Mononuclear cell (primary cell): ENCODE measurements around the gene ARHGAP26. TPM values are rescaled to one million over a fixed set of nuclear protein-coding genes. Genes with fewer than 3 reads are reported as not detected.

Experiments used
- H3K27me3 ChIP-seq: 2 replicates; pipeline ENCODE4 v1.6.0; 2011; ENCODE audit warnings: low read length, control low read depth; ENCODE audit not compliant: insufficient read depth
- H3K4me1 ChIP-seq: 2 replicates; pipeline ENCODE4 v1.5.1; 2011; ENCODE audit warnings: mild to moderate bottlenecking, low read length, control low read depth; ENCODE audit not compliant: insufficient read depth
- H3K4me3 ChIP-seq: 2 replicates; pipeline ENCODE4 v1.5.1; 2011; ENCODE audit warnings: mild to moderate bottlenecking, low read length, moderate library complexity
- H3K9me3 ChIP-seq: 2 replicates; pipeline ENCODE4 v1.5.1; 2011; ENCODE audit warnings: low read depth, mild to moderate bottlenecking, control low read depth, low read length
- total RNA-seq: library from RNA; depleted of rRNA; stranded (reverse); fragments of >200 nt; gene quantifications from one replicate; pipeline ENCODE4 v1.2.3, GENCODE V29; 2012

ARHGAP26 gene
- total RNA-seq, 1 donor = 53.6 TPM

DNA sequence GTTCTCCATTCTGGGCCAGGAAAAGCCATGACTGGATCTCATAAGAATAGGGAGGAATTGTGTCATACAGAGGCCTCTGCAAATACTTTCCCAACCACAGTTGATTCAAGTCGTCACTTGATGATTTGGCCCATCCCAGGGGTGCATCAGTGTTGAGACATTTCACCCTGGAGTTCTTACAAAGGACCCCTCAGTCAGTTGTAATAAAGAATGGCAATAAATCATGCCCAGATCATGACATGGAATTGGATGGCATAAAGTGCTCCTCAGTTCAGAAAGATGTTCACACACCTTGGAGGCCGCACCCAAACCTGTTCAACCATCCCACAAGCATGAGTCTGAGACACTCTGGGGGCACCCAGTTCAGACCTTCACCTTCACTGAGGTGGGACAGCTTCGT, 465.2 kb downstream of the ARHGAP26 start:
- H3K4me1 ChIP-seq = peaks cover 2% of the 10 kb centered on the region
- H3K9me3 ChIP-seq = no peaks in the 10 kb centered on the region
- H3K4me3 ChIP-seq = no peak overlapping the region
- H3K27me3 ChIP-seq = no peaks in the 10 kb centered on the region

DNA sequence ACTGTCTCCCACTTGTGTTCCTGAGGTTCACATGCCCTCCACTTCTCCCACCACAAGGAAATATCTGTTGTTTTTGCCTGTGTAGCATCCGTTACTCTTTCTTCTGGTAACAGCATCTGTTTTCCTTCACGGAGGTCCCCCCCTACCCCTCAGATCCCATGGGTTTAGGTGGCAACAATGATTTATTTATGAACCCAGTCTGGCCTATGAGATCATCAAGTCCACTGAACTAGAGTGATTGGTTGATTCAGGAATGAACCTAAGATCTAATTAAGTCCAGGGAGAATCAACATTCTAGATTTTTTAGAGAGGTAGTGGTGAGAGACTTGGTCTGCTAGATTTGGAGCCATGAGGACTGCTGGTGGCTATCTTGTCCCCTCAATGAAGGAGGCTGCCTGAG, 466.5 kb downstream of the ARHGAP26 start:
- no peaks in the 10 kb centered on the region for H3K27me3 ChIP-seq
- H3K9me3 ChIP-seq = no peaks in the 10 kb centered on the region
- H3K4me3 ChIP-seq = no peak overlapping the region
- no peaks in the 10 kb centered on the region for H3K4me1 ChIP-seq

DNA sequence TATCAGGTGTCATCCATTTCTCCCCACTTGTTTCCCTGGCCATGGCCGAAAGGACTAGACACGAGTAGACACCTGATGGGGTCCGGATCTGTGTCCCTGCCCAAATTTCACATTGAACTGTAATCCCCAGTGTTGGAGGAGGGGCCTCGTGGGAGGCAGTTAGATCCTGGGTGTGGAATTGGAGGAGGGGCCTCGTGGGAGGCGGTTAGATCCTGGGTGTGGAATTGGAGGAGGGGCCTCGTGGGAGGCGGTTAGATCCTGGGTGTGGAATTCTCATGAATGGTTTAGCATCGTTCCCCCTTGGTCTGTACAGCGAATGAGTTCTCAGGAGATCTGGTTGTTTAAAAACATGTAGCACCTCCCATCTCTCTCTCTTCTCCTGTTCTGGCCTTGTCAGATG, 467.5 kb downstream of the ARHGAP26 start:
- Histone ChIP-seq H3K9me3 (no peaks in the 10 kb centered on the region), H3K4me1 (no peaks in the 10 kb centered on the region), H3K4me3 (no peak overlapping the region), H3K27me3 (no peaks in the 10 kb centered on the region)

DNA sequence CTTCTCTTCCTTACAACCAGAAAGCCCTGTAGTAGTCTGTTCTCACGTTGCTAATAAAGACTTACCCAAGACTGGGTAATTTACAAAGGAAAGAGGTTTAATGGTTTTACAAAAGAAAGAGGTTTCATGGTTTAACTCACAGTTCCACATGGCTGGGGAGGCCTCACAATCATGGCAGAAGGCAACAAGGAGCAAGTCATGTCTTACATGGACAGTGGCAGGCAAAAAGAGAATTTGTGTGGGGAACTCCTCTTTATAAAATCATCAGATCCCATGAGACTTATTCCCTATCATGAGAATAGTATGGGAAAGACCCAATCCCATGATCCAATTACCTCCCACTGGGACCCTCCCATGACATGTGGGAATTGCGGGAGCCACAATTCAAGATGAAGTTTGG, 468.4 kb downstream of the ARHGAP26 start:
- no peaks in the 10 kb centered on the region for H3K4me1 ChIP-seq
- no peaks in the 10 kb centered on the region for H3K27me3 ChIP-seq
- no peak overlapping the region for H3K4me3 ChIP-seq
- H3K9me3 ChIP-seq = no peaks in the 10 kb centered on the region

DNA sequence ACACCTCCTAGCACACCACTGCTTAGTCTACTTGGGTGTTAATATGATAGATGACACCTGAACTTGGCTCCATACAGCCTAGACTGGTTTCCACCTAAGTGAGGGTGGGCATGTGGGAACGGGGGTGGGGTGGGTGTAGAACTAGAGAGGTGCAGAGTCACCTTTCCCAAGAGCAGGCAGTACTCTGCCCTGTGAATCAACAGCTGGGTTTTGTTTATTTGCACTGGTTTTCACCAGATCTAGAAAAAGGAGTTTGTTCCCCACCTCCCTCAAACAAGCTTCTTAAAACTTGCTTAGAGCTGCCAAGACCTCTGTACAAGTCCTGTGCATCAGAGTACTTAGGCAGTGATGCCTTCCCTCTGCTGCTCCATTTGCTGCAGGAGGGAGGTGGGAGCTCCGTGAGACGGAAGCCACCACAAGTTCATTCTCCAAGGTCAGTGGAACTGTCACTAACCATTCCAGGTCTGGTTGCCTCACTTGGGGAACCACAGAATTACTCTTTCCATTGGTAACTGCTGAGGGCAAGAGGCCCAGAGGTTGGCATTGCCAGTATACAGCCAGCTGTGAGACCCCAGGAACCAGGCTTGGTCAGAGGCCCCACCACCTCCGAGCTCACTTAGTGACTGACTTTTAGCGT, 469.8 kb downstream of the ARHGAP26 start:
- no peaks in the 10 kb centered on the region for H3K4me1 ChIP-seq

DNA sequence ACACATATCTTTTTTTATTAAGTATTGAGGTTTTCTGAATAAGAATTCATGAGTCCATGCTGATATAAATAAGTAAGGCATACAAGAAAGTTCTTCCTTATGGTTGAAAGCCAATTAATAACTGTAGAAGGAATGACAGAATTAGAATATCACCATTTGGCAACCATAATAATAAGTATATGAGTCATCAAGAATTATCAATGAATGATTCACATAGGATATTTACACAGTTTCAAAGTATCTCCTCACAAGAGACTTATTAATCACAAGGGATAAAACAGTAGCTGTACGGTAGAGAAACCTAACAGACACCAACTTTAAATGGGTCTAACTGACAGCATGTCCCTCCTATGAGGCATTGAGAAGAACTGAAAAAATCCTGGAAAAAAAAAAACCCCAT, 471.7 kb downstream of the ARHGAP26 start:
- H3K27me3 ChIP-seq = no peaks in the 10 kb centered on the region
- H3K4me3 ChIP-seq = no peak overlapping the region
- no peaks in the 10 kb centered on the region for H3K4me1 ChIP-seq
- H3K9me3 ChIP-seq = no peaks in the 10 kb centered on the region

More for the DNA sequence above, 469.8 kb downstream of the ARHGAP26 start:
- H3K27me3 ChIP-seq = no peaks in the 10 kb centered on the region
- H3K4me3 ChIP-seq = no peak overlapping the region
- no peaks in the 10 kb centered on the region for H3K9me3 ChIP-seq

DNA sequence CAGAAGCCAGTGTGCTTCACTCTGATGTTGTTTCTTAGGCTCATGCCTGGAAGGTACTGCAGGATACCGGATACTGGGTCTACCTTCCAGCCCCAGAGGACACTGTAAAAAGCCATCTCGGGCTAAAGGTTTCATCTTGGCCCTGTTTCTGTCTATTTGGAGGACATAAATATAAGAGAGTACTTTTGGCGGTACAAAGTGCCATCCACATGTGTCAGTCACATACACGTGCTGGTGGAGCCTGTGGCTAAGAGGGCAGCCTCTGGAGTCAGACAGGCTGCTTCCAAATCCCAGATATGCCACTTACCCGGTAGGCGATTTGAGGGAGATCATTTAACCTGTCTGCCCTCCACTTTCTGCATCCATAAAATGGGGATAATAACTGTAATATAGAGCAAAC, 472.9 kb downstream of the ARHGAP26 start:
- Histone ChIP-seq H3K9me3 (no peaks in the 10 kb centered on the region), H3K4me3 (no peak overlapping the region), H3K27me3 (no peaks in the 10 kb centered on the region), H3K4me1 (no peaks in the 10 kb centered on the region)

DNA sequence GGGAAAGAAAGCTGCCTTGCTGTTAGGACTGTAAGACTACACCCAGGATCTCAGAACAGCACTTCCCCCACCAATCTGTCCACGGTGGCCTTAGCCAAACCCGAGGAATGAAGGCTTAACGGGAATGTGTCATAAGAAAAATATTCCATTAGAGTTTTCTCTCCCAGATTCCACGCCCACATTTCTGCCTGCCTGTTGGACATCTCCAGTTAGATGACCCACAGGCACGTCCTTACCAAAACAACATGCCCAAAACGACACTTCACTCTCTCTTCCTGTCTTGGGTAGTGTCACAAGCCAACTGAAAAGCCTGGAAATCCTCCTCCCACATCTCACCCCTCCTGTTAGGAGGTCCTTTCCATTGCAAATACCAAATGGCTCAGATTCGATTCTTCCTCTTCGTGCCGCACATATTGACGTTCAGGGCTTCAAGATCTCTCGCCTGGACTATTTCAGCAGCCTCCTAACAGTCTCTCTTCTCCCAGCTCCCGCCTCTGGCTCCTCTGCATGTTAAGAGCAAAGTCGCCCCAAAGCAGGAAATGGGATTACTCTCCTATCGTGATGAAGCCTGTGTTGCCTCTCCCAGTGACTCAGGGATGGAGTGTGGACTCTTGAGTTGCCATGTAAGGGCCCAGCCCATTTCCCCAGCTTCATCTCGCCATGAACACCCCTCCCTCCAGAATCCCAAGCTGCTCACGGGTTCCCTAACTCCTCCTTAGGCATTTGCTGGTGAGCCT, 474.0 kb downstream of the ARHGAP26 start:
- H3K4me1 ChIP-seq = no peaks in the 10 kb centered on the region
- H3K9me3 ChIP-seq = no peaks in the 10 kb centered on the region
- H3K27me3 ChIP-seq = no peaks in the 10 kb centered on the region
- H3K4me3 ChIP-seq = no peak overlapping the region

DNA sequence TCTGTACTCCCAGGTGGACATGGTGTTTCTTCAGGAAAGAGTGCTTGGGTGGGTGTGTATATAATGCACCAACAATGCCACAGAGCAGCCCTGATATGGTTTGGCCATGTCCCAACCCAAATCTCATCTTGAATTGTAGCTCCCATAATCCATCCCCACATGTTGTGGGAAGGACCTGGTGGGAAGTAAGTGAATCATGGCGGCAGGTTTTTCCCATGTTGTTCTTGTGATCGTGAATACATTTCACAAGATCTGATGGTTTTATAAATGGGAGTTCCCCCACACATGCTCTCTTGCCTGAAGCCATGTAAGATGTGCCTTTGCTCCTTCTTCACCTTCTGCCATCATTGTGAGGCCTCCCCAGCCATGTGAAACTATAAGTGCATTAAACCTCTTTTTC, 474.8 kb downstream of the ARHGAP26 start:
- no peaks in the 10 kb centered on the region for H3K9me3 ChIP-seq
- no peaks in the 10 kb centered on the region for H3K4me1 ChIP-seq
- H3K27me3 ChIP-seq = no peaks in the 10 kb centered on the region
- H3K4me3 ChIP-seq = no peak overlapping the region

DNA sequence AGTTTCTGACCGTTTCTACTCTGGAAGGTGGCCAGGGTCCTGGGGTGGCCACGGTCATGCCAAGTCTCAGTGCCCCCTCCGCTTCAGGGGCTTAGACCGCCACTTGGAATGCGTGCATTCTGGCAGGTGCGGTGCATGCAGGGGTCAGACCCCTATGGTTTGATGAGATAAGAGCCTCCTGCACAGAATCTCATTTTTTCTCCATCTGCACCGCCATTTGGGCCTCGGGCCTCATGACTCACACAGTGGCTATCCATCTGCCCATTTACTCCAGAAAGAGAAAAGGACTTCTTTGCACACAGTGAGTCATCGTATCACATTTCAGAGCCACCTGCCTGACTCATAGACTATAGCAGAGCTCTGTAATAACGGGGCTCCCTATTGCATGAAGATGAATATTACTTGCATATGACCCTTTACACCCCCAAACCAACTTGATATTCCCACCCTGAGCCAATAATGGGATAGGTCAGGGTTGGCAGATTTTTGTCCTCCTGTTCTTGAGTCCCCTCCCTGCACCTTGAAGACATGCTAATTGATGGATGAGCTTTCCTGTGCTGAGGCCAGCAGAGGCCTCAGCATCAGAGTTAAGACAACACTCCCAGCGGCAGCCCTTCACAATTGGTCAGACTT, 475.9 kb downstream of the ARHGAP26 start:
- Histone ChIP-seq H3K4me1 (no peaks in the 10 kb centered on the region), H3K27me3 (no peaks in the 10 kb centered on the region), H3K9me3 (no peaks in the 10 kb centered on the region), H3K4me3 (no peak overlapping the region)

DNA sequence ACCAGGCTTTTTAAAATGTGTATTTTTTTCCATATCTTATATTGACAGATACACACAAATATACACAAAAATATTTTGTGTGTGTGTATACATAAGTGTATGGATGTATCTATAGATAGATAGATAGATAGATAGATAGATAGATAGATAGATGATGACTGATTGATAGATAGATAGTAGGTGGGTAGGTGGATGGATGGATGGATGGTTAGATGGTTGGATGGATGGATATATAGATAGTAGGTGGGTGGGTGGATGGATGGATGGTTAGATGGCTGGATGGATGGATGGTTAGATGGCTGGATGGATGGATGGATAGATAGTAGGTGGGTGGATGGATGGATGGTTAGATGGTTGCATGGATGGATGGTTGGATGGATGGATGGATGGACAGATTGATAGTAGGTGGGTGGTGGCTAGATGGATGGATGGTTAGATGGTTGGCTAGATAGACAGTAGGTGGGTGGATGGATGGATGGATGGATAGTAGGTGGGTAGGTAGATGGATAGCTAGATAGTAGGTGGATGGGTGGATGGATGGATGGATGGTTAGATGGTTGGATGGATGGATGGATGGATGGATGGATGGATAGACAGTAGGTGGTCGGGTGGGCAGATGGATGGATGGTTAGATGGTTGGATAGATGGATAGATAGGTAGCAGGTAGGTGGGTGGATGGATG, 477.1 kb downstream of the ARHGAP26 start:
- no peaks in the 10 kb centered on the region for H3K27me3 ChIP-seq
- no peak overlapping the region for H3K4me3 ChIP-seq
- H3K9me3 ChIP-seq = no peaks in the 10 kb centered on the region
- H3K4me1 ChIP-seq = no peaks in the 10 kb centered on the region

DNA sequence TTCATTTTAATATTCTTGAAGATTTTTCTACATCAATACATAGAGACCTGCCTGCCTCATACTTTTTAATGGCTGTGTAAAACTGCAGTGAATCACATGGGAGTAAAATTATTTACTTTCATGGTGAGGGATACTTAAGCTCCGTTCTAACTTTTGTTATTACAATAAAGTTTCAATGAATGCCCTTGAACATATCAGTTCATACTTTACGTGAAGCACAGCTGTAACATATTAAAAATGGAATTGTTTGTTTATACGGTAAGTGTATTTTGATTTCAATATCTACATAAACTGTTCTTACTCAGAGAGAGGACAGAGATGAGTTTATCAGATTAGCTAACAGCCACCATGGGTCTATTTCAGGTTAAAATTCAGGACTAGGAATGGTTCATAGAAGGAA, 478.2 kb downstream of the ARHGAP26 start:
- Histone ChIP-seq H3K27me3 (no peaks in the 10 kb centered on the region), H3K4me3 (no peak overlapping the region), H3K9me3 (no peaks in the 10 kb centered on the region), H3K4me1 (peaks cover 4% of the 10 kb centered on the region)

DNA sequence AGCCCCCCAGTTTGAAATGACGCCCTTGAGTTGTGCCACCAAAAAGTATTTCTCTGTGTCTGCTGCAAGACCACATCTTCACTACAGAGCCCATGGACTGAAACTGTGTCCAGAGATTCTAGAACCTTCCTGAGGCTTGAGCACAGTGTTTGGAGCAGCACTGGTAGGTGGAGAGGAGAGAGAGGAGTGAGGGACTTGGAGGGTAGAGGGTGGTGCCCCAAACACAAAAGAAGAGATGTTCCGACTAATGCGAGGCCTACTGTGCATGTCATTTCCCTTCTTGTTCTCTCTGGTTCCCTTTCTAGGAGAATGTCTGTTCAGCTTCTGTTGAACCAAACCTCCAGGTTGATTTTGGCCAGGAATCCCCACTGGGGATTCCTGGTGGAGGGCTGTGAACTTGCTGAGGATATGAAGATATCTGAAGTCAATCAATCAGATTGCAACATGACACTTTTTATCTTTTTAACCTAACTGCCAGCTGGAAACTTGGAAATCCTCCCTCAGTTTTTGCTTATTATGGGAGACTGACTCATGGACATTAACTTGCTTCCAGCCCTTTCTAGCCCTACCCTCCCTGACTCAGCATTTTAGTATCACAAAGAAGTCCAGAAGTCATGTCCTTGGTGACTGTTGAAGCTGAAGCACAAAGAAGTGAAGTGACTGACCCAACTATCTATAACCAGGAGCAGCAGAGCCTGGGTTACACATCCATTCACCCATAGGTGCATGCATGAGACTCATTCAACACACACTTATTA, 478.8 kb downstream of the ARHGAP26 start:
- no peak overlapping the region for H3K4me3 ChIP-seq
- peaks cover 4% of the 10 kb centered on the region for H3K4me1 ChIP-seq
- H3K9me3 ChIP-seq = no peaks in the 10 kb centered on the region
- no peaks in the 10 kb centered on the region for H3K27me3 ChIP-seq

DNA sequence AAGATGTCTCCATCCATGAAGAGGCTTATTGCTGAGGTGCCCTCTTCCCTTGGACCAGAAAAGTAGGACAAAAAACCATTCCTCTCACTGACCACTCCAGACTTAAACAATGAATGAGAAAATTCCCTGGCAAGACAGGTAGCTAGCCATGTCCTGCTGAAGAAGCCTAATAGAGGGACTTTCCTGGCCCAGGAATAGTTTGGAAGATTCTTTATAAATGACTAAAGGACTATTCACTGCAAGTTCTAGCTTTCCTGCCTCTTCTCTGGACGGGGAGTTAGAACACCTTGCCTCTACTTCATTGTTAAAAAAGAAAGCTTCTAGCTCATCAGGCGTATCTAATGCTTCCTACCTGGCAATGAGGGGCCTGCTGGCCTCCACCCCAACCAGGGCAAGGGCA, 479.7 kb downstream of the ARHGAP26 start:
- no peak overlapping the region for H3K4me3 ChIP-seq
- H3K27me3 ChIP-seq = no peaks in the 10 kb centered on the region
- H3K4me1 ChIP-seq = peaks cover 4% of the 10 kb centered on the region

DNA sequence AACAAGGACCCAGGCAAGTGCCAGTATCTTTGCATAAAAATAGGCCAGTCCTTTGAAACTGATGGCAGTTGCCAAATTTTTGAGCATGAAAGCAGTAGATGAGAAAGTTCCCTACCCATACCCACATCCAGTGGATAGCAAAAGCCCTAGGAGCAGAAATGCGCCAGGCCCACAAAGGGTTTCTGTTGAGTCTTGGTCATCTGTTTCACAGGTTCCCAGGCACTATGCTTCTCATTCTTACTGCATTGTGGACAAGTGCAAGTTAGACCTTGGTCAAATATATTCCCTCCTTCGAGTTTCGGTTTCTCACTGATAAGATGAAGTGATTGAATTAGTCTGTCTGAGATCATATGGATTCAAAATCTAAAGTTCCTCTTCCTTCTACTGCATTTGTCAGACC, 481.0 kb downstream of the ARHGAP26 start:
- Histone ChIP-seq H3K4me3 (no peak overlapping the region), H3K27me3 (no peaks in the 10 kb centered on the region), H3K4me1 (peaks cover 4% of the 10 kb centered on the region), H3K9me3 (no peaks in the 10 kb centered on the region)

More for the DNA sequence above, 479.7 kb downstream of the ARHGAP26 start:
- H3K9me3 ChIP-seq = no peaks in the 10 kb centered on the region
